ENCODE measurements around the gene C16orf95.

DNA sequence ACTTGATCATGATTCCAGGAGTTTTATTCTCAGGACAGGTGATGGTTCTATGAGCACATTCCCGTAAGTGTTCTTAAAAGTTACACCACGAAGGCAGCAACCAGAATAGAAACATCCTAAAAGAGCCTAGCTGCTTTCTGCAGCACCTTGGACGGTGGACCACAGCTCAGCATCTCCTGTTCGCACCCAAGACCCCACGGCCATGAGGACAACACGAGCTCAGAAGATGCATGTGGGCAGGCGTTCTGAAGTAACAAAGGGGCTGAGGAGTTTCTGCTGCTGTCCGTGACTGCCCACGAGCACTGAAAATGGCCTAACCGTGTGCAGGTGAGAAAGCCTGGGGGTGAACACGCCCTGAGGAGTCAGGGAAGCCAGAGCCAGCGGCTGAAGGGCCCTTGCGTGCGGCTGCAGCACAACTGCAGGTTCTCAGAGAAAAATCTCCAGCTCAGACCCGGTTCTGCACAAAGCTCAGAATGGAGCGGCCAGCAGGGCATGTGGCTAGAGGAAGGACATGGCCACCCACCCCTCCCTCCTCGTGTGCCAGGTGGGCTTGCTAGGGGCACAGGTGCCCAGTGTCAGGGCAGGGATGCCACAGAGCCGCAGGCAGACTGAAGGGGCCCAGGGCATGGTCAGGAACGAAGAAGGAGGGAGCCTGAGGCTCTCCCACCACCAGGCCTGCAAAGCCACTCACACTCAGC lies 10.8 kb upstream of the C16orf95 start:
- no peak for TF ChIP-seq POLR2A (IDR thresholded peaks at IDR 0.05)
- TF ChIP-seq, protein P1, sequence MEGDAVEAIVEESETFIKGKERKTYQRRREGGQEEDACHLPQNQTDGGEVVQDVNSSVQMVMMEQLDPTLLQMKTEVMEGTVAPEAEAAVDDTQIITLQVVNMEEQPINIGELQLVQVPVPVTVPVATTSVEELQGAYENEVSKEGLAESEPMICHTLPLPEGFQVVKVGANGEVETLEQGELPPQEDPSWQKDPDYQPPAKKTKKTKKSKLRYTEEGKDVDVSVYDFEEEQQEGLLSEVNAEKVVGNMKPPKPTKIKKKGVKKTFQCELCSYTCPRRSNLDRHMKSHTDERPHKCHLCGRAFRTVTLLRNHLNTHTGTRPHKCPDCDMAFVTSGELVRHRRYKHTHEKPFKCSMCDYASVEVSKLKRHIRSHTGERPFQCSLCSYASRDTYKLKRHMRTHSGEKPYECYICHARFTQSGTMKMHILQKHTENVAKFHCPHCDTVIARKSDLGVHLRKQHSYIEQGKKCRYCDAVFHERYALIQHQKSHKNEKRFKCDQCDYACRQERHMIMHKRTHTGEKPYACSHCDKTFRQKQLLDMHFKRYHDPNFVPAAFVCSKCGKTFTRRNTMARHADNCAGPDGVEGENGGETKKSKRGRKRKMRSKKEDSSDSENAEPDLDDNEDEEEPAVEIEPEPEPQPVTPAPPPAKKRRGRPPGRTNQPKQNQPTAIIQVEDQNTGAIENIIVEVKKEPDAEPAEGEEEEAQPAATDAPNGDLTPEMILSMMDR (IDR thresholded peaks at IDR 0.05): no peak

Data from right lobe of liver (tissue), 4 donors.